ENCODE measurements around the gene GRK5. TPM values are rescaled to one million over a fixed set of nuclear protein-coding genes. Genes with fewer than 3 reads are reported as not detected.
A peak's percentile ranks its signal among the peaks of the same experiment; 100 is the strongest.

Gene GRK5
- total RNA-seq, 1 experiment from 2014 or later, result 4.8 TPM

DNA sequence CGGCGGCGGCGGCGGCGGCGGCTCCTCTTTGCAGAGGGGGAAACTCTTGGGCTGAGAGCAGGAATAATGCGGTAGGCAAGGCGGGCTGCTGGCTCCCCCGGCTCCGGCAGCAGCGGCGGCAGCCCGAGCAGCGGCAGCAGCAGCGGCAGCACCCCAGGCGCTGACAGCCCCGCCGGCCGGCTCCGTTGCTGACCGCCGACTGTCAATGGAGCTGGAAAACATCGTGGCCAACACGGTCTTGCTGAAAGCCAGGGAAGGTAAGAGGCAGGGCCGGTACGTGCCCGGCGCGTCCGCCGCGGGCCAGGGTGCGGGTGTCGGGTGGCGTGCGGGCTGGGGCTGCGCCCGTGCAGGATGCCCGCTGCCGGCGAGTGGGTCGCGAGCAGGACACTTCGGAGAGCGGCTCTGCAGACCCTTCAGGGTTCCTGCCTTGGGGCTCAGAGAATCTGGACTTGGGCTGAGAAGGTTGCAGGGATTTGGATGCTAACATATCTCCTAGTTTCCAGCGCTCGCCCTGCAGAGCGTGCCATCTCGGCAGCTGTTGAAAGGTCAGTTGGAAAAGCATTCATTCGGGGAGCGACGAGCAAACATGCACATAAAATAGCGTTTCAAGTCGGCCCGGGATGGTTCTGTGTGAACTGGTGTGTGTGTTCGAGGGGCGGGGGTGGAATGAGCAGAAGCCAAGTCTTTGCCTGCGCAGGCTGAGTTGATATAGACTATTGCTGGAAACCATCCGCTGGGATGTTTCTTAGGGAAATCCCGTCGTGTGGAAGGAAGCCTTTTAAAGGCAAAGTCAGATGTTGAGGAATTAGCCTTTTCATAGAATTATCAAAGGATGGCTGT lies 562 bp downstream of the GRK5 start:
- no peaks in the 10 kb centered on the region for H3K9me3 ChIP-seq (ENCODE audit: insufficient read depth, low read depth)
- CTCF ChIA-PET, result interaction anchor here (1.1 to 1.6 kb wide), 5 partner anchors 63 to 285 kb away, joined by 3 to 15 read pairs (median 5); no protein-coding TSS in a partner anchor
- intact Hi-C loops (cut with micrococcal nuclease; ENCODE audit: unreplicated experiment), result loop anchor here (2.0 to 10.0 kb wide), 6 partner anchors 44 to 647 kb away; partner anchors contain the start of gene BAG3
- peak overlapping the region; percentile 86 for H3K4me3 ChIP-seq
- no peaks in the 10 kb centered on the region for H3K27me3 ChIP-seq (ENCODE audit: insufficient read depth, low read depth)
- H3K9me2 ChIP-seq (ENCODE audit: insufficient read depth), result no peaks in the 10 kb centered on the region
- peak overlapping the region; percentile 87 for H2AFZ ChIP-seq
- peaks cover 28% of the 10 kb centered on the region for H3K4me1 ChIP-seq (replicated peaks; ENCODE audit: insufficient read depth)
- no TSS peak for BruUV-seq (replicated peaks)
- TF ChIP-seq, protein P1, sequence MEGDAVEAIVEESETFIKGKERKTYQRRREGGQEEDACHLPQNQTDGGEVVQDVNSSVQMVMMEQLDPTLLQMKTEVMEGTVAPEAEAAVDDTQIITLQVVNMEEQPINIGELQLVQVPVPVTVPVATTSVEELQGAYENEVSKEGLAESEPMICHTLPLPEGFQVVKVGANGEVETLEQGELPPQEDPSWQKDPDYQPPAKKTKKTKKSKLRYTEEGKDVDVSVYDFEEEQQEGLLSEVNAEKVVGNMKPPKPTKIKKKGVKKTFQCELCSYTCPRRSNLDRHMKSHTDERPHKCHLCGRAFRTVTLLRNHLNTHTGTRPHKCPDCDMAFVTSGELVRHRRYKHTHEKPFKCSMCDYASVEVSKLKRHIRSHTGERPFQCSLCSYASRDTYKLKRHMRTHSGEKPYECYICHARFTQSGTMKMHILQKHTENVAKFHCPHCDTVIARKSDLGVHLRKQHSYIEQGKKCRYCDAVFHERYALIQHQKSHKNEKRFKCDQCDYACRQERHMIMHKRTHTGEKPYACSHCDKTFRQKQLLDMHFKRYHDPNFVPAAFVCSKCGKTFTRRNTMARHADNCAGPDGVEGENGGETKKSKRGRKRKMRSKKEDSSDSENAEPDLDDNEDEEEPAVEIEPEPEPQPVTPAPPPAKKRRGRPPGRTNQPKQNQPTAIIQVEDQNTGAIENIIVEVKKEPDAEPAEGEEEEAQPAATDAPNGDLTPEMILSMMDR (conservative IDR thresholded peaks at IDR 0.05), result no peak
- no peak for TF ChIP-seq EZH2 (IDR thresholded peaks at IDR 0.05; ENCODE audit: low read depth)
- H4K20me1 ChIP-seq (ENCODE audit: insufficient read depth), result no peaks in the 10 kb centered on the region
- H3K79me2 ChIP-seq (ENCODE audit: low read depth), result no peaks in the 10 kb centered on the region
- peak overlapping the region; percentile 97 for H3K4me2 ChIP-seq
- POLR2A ChIA-PET (ENCODE audit: unreplicated experiment), result interaction anchor here (0.8 kb wide), 1 partner anchor 45 kb away, joined by 11 read pairs; no protein-coding TSS in a partner anchor
- DNase-seq, result no peak
- no peak overlapping the region for H3K27ac ChIP-seq
- peaks cover 8% of the 10 kb centered on the region; the same call in 1 of the 2 replicates for H3F3A ChIP-seq (ENCODE audit: insufficient read depth, low read depth)
- H3K36me3 ChIP-seq (ENCODE audit: low read depth), result no peaks in the 10 kb centered on the region

DNA sequence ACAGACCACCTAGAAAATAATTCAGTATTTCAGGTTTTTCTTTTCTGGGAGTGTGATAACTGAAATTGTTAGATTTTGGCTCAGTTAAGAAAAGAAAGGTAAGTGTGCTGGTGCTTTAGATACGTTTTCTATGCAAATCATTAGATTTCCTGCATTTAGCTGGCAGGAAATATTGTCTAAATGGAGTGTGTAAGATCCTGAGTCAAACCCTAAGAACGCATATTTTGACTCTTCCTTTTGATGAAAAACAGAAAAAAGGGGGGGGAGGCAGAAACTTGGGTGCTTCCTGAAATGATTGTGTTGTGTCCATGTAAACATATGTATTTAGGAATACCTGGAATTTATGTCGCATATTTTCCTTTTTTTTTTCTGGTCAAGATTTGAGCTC lies 1.2 kb downstream of the GRK5 start:
- peak overlapping the region; percentile 87 for H2AFZ ChIP-seq
- BruUV-seq (replicated peaks), result no TSS peak
- DNase-seq, result no peak

More for the DNA sequence above, 1.2 kb downstream of the GRK5 start:
- ChIA-PET CTCF (interaction anchor here (1.1 to 1.2 kb wide), 2 partner anchors 63 to 284 kb away, joined by 3 to 5 read pairs; no protein-coding TSS in a partner anchor), POLR2A (ENCODE audit: unreplicated experiment) (no interaction called here)
- H4K20me1 ChIP-seq (ENCODE audit: insufficient read depth), result no peaks in the 10 kb centered on the region
- H3K79me2 ChIP-seq (ENCODE audit: low read depth), result no peaks in the 10 kb centered on the region
- no peaks in the 10 kb centered on the region for H3K36me3 ChIP-seq (ENCODE audit: low read depth)
- peak overlapping the region; percentile 97 for H3K4me2 ChIP-seq
- no peak for TF ChIP-seq EZH2 (IDR thresholded peaks at IDR 0.05; ENCODE audit: low read depth)
- TF ChIP-seq, protein P1 (conservative IDR thresholded peaks at IDR 0.05), result no peak
- H3K4me3 ChIP-seq, result peak overlapping the region; percentile 86; the same call in 1 of the 2 replicates
- no peaks in the 10 kb centered on the region for H3K9me3 ChIP-seq (ENCODE audit: insufficient read depth, low read depth)
- peaks cover 21% of the 10 kb centered on the region for H3K4me1 ChIP-seq (replicated peaks; ENCODE audit: insufficient read depth)
- intact Hi-C loops (cut with micrococcal nuclease; ENCODE audit: unreplicated experiment), result loop anchor here (2.0 to 10.0 kb wide), 4 partner anchors 44 to 646 kb away; partner anchors contain the start of gene BAG3
- no peaks in the 10 kb centered on the region for H3K27me3 ChIP-seq (ENCODE audit: insufficient read depth, low read depth)
- no peaks in the 10 kb centered on the region for H3K9me2 ChIP-seq (ENCODE audit: insufficient read depth)
- H3K27ac ChIP-seq, result no peak overlapping the region
- peaks cover 3% of the 10 kb centered on the region; the same call in 1 of the 2 replicates for H3F3A ChIP-seq (ENCODE audit: insufficient read depth, low read depth)

All from PC-9 (cell line).